ENCODE measurements around the gene ATP2A3.

The ATP2A3 gene

DNA sequence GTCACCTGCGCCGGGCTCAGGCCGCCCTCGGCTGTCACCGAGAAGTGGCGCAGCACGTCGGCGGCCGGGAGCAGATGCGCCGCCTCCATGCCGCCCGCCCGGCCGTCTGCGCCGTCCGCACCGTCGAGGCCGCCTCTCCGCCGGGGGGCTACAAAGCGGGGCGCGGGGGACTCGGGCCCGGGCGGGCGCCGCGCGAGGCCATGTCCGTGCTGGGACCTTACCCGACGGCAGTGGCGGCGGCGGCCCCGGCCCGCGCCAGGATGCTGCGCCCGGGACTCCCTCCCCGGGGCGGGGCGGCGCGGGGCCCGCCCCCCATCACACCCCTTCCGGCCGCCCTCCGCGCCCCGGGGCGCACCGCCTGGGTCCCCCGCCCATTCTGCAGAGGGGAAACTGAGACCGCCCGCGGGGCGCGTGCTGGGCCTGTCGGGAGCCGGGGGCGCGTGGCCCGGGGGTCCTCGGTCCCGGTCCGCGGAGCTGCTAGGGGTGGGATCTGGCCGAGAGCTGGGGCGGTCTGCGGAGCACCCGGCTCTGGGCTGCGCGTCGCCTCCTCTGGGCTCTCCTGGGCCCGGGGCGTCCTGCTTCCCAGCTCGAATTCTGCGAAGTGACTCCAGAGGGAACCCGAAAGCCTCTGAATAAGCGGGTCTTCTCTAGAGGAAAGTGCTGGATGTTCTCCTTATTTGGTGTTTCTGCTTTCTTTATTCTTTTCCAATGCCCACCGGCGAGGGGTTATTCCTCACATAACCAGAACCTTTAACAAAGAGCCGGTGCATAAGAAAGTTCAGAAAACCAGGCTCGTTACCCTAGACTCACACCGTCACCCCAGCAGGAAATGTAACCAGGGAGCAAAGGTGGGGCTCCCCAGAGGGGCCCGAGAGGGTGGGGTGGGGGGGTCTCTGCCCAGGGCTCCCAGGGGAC lies at the start of gene ATP2A3:
ATP2A3 (minus strand) TSS at position 235 of the 915 bp plus-strand sequence; CDS start at position 89, 146 bp downstream.
- peak in 1 of 2 donors; percentile 50 for DNase-seq (ENCODE audit: extremely low read depth in 1 of 2, low read depth in 1 of 2)

DNA sequence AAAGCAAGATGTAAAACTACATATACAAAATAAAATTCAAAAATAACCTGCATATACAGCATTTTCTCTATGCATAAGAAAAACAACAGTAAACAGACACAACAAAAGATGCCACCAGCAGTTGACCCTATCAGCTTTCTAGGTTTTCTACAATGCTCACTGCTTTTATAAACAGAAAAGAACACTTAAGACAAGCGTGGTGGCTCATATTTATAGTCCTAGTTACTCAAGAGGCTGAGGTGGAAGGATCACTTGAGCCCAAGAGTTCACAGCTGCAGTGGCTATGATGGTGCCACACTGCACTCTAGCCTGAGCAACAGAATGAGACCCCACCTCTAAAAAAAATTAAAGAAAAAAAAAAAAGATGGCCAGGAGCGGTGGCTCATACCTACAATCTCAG lies 46.5 kb upstream of the ATP2A3 start:
- DNase-seq (ENCODE audit: extremely low read depth in 1 of 2, low read depth in 1 of 2) = no peak

DNA sequence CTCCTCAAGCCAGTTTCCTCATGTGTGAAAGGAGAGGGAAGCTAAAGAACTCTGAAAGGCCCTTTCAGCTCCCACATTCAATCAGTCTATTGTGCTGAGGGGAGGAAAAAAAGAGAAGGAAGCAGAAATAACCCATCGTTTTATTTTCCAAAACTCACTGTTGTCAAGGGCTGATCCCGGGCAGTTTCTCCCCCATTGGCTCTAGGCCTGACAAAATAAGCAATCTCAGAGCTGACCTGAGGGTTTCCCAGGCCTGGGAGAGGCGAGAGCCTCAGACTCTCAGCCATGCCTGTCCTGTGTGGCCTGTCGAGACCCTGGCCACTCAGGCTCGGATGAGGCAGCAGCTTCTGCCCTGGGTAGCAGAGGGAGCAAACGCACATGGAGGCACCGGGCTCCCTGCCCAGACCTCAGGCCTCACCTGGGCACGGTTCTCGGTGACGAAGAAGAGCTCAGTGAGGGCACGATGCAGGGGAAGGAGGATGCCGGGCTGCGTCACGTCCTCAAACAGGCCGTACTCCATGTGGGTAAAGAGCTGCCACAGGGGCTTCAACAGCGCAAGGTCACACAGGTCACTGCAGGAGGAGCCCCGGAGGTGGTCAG lies 45.0 kb upstream of the ATP2A3 start:
- no peak for DNase-seq (ENCODE audit: extremely low read depth in 1 of 2, low read depth in 1 of 2)

DNA sequence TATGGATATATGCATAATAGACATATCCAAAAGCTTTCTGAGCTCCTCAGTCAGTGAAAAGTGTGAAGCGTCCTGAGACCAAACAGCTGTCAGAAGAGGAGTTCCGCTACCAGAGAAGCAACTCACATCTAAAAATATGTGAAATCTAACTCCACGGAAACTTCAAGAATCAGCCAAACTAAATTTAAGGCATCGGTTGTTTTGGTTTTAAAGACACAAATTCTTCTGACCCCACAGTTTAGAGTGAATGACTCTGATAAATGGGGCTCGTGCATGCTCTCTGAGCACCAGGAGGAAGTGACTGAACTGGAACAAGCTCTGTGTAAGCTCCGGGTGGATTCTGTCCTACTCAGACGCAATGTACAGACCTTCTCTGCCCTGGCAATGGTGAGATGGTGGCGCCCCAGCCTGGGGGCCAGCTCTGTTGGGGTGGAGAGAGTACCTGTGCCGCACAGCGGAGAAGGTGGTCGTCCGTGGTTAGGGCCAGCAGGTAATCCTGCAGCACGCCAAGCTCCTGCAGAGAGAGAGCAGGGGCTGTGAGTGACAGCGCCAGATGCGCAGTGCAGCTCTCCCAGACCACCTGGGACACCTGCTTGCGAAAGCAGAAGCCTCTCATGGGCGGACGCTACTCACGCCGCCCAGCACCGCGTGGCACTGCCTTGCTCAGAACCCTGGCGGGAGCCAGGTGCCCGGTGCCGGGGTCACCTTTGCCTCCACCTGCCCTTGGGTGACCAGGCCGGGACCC lies 44.4 kb upstream of the ATP2A3 start:
- no peak for DNase-seq (ENCODE audit: extremely low read depth in 1 of 2, low read depth in 1 of 2)

DNA sequence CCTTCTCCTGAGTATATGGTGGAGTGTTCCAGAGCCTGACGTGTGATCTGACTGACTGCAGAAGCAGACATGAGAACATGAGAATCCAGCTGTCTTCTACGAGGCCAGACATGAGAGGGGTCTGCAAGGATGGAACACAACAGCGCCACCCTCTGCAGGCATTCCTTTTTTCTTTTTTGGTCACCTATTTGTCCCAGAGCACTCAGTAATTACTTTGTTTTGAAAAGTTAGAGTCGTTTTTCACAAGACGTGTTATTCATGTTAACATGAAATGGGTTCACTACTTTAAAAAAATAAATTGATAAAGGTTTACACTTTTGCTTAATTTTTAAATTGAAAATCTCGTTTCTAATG lies 43.8 kb upstream of the ATP2A3 start:
- no peak for DNase-seq (ENCODE audit: extremely low read depth in 1 of 2, low read depth in 1 of 2)

DNA sequence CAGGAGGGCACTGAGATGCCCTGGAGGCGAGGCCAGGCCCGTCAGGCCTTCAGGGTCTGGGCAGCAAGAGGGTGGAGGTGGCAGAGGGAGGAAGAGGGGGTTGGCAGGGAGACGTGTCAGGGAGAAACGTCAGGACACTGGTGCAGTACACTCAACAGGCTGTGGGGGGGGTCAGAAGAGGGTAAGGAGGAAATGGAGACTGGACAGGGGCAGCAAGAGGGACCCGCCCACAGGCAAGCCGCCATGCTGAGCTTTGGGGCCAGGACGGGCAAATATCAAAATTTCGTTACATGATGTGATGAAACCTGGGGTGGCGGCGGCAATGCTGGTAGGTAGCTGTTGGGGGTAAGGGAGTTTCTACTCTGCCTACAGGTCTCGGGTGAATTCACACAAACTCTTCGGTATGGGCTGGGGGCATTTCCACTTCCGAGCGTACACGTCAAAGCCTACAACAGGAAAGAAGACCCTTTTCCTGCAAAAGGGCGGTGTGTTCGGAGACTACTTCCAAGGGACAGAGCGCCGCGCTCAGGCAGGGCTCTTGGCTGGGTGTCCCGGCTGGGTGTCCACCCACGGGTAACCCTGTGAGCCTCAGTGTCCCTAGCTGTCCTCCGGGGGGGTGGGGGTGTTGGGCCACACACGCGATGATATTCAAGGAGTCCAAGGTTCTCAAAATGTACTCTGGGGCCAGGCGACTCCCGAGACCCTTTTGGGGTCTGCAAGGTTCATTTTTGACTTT lies 43.3 kb upstream of the ATP2A3 start:
- no peak for DNase-seq (ENCODE audit: extremely low read depth in 1 of 2, low read depth in 1 of 2)

DNA sequence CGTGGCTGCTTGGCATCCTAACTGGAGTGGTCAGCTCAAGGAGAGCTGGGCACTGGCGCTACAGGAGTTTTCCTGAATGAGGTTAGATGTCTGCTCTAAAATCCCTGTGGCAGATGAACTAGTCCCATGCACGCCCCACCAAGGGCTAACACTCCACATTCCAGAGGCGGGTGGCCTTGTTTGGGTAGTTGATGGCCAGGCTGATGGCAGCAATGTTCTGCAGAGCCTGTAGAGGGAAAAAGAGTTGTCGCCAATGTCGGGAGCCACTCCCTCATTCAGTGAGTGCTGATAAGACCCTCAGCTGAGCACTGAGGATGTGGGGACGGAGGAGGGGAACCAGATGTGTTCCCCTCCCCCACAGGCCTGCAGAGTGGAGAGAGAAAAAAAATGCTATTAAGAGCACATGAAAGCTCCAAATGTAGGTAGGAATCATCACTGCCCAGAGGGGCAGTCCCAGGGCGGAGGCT lies 42.5 kb upstream of the ATP2A3 start:
- no peak for DNase-seq (ENCODE audit: extremely low read depth in 1 of 2, low read depth in 1 of 2)

DNA sequence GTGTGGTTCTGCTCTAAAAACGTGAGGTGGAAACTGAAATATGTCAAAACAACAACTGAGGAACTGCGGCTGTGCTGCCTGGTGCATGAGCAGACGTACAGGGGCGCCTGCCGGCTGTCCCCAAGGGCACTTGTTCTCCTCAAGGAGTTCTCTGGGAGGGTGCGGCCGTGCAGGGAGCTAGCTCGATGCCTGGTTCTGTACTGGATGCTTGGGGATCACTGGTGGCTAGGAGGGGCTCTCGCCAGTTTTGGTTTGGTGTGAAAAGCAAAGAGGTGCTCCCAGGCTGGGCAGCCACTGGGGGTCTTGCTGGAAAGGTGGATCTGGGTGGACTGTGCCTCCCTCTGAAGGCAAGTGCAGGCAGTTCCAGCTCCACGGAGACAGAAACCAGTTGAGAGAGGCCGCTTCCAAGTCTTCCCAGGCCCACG lies 41.9 kb upstream of the ATP2A3 start:
- no peak for DNase-seq (ENCODE audit: extremely low read depth in 1 of 2, low read depth in 1 of 2)

DNA sequence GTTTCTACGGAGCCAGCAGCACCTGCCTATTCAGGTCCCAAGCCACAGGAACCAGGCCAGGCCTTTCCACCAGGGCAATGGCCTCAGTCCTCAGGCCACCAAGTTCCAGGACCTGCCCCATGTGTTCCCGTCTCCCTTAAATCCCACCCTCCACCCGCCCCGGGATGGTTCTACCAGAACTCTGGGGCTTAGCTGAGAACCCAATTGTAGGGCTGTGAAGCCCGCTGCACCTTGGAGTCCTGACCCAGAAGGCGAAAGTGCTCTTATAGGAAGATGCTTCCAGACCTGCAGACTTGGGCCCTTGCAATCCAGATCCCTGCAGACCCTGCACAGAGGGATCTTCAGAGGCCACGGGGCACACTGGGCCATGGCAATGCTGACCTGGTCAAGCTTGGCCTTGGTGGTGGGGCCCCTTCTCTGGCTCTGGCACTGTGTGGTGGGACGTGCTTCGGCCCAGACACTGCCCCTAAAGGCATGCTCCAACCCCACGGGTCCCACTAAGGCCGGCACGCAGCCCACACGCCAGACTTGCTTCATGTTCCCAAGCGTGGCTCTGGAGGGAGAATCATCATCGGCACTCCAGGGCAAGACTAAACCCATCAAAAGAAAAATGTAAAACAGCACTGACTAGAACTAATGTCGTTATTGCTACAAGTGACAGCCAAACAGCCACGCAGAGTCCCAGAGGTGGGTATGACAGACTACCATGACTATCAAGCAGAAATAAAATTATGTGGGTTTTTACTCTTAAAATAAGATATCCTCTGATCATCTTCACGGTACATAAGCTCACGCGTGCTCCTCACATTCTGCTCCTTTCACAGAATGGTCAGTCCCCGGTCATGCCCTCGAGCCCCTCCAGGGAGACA lies 41.3 kb upstream of the ATP2A3 start:
- DNase-seq (ENCODE audit: extremely low read depth in 1 of 2, low read depth in 1 of 2) = no peak

DNA sequence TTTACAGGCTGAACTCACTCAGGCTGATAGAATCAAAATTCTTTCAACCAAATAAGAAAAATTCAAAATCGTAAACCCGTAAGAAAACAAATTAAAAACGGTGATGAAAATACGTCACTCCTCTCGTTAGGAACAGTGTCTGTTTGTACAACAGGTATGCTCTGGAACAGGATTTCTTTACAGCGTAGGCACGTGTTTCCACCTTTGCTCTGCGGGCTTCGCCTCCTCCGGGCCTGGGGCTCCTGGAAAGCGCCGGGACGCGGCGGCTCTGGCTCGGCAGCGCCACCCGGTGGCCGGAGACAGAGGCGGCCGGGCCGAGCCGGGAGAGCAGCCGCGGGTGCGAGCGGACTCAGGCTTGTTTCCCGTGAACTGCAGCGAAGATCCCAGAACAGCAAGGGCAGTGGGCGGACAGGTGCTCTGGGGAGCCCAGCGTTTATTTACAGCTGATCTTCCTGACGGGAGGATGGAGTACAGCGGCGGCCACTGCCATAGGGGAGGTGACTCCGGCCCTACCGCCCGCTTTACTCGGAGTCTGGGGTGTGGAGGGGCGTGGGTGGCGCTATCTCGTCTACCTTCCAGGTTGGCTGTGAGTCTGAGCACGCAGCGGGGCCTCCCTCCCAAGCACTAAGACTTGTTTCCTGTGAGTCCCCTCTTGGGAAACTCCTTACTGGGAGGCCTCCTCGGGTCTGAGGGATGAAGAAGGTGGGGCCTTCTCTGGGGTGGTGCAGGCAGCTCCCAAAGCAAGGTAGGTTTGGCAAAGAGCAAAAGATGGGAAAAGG lies 40.5 kb upstream of the ATP2A3 start:
- peak in 1 of 2 donors; percentile 44 for DNase-seq (ENCODE audit: extremely low read depth in 1 of 2, low read depth in 1 of 2)

DNA sequence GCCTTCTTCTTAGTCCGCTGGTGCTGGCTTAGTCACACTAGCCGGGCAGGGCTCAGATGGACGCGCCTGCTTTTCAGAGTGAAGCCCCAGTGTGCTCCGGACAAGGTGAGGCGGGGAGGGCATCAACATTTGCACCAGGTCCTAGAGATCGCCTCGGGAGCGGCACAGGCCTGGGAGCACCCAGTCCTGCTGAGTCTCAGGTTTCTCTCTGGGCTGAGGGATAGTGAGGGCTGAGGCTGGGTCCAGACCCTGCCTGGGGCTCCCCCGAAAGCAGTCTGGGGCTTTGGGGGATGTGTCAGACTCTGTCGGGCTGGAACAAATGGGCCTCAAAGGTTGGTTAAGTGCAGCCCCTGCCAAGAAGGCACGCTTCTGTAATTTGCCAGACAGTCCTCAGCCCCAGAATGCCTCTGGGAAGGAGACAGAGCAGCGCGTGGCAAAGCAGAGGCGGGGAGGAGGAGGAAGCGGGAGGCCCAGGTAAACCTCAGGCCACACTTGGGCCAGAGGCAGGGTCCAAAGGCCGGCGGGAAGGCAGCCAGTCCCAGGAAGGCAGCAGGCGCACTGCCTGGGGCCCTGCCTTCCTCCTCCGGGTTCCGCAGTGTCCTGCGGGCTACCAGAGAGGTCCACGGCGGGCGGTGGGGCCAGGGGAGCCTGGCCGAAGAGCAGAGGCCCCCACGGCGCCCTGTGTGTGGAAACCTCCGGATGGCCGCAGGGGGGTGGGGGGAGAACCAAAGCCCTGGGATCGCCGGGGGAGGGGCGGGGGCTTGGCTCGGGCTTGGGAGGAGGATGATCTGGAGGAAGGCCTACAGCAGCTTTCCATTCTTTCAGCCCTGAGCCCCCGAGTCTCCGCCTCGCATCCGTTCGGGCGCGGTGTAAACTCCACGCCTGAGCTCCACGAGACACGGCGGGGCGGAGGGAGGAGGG lies 39.5 kb upstream of the ATP2A3 start:
- no peak for DNase-seq (ENCODE audit: extremely low read depth in 1 of 2, low read depth in 1 of 2)

DNA sequence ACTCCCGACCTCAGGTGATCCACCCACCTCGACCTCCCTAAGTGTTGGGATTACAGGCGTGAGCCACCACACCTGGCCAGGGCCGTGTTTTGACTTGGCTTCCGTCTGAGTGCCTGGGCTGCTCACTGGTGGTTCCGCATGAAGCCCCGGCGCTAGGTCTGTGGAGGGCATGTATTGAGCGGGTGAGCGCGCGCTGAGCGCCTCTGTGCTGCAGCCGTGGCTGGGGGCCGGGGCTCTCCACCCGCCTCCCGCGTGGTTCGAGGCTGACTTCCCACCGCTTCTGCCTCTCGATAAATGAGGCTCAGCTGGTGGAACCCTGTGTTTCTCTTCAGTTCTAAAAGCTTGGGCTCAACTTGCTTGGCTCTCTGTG lies 38.9 kb upstream of the ATP2A3 start:
- DNase-seq (ENCODE audit: extremely low read depth in 1 of 2, low read depth in 1 of 2) = no peak

DNA sequence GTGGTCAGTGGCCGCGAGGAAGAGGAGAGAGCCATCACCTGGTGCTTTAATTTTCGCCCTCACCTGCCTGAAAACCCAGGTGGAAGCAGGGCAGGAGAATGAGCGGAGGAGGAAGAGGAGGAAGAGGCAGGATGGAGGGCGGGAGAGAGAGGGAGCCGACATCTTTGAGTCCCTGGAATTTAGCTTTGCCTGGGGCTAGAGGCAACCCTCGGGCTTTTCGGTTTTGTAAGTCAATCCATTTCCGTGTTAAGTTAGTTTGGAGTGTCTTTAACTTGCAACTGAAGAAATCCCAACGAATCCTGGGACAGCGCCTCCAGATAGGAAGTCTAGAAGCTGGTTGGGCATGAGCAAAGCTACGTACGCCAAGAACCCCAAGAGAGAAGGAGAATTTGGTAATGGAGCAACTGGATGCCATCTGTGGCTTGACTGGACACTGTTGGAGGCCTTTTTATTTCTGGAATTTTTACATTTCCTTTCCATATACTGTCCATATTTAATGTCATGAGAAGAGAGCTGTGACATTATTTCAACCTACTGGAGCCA lies 36.9 kb upstream of the ATP2A3 start:
- no peak for DNase-seq (ENCODE audit: extremely low read depth in 1 of 2, low read depth in 1 of 2)

DNA sequence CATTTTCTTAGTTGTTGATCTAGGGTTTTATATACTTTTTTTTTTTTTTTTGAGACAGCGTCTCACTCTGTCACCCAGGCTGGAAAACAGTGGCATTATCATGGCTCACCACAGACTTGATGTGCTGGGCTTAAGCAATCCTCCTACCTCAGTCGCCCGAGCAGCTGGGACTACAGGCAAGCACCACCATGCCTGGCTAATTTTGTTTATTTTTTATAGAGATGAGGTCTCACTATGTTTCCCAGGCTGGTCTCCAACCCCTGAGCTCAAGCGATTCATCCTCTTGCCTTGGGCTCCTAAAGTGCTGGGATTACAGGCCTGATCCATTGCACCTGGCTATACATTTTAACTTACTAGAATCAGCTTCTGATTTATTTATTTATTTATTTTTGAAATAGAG lies 34.2 kb upstream of the ATP2A3 start:
- DNase-seq (ENCODE audit: extremely low read depth in 1 of 2, low read depth in 1 of 2) = no peak

DNA sequence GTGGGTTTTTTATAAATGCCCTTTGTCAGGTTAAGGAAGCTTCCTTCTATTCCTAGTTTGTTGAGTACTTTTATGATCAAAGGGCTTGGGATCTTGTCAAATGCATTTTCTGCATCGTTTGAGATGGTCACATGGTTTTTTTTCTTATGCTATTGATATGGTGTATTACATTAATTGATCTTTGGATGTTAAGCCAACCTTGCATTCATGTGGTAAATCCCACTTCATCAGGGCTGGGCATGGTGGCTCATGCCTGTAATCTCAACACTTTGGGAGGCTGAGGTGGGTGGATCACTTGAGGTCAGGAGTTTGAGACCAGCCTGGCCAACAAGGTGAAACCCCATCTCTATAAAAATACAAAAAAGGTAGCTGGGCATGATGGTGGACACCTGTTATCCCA lies 30.8 kb upstream of the ATP2A3 start:
- no peak for DNase-seq (ENCODE audit: extremely low read depth in 1 of 2, low read depth in 1 of 2)

DNA sequence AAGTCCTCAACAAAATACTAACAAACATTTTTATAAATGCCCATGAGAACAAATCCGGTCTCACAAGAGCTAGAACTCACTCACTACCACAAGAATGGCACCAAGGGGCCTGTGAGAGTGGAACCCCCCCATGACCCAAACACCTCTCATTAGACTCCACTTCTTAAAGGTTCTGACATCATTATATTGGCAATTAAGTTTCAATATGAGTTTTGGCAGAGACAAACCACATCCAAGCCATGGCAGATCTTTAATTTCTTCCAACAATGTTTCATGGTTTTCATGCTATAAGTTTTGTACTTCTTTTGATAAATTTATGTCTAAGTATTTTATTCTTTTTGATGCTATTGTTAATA lies 30.0 kb upstream of the ATP2A3 start:
- DNase-seq (ENCODE audit: extremely low read depth in 1 of 2, low read depth in 1 of 2) = no peak

DNA sequence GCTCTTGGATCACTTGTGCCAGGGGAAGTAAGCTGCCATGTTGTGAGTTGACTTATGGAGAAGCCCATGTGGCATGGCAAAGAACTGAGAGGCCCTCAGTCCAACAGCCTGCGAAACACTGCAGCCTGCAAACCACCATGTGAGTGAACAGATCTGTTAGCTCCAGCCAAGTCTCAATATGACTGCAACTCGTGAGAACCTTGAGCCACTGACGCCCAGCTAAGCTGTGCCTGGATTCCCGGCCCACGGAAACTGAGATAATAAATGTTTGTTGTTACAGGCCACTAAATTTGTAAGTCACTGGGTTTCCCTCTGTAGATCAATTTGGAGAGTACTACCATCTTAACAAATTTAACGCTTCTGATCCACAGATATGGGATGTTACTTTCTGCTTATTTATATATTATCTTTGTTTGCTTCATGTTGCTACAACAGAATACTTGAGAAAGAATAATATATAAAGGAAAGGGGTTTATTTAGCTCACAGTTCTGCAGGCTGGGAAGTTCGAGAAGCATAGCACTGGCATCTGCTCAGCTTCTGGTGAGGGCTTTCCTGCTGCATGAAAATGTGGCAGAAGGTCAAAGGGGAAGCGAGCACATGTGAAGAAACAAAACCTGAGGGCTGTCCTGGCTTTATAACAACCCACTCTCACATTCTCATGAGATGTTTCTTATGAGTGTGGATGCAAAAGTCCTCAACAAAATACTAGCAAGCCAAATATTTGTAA lies 29.4 kb upstream of the ATP2A3 start:
- no peak for DNase-seq (ENCODE audit: extremely low read depth in 1 of 2, low read depth in 1 of 2)

All from activated CD8-positive, alpha-beta memory T cell treated with anti-CD3 and anti-CD28 coated beads for 1 hour (primary cell).